DND-41 (cell line): ENCODE results near the gene AGAP1.

Source experiments
- ATAC-seq: fragments of 200-7000 bp; cut with Tn5 transposase; 3 replicates; pipeline ENCODE4 v1.9.1; 2021; ENCODE audit warnings: low read depth; ENCODE audit not compliant: insufficient read depth
- DNase-seq: peaks from one replicate; pipeline ENCODE4 v3.0.0-alpha.2; 2020
- H2AFZ ChIP-seq: 2 replicates; pipeline ENCODE4 v1.6.0; 2012; ENCODE audit warnings: low read depth, low read length
- H3K27ac ChIP-seq: 2 replicates; pipeline ENCODE4 v1.5.1; 2012; ENCODE audit warnings: low read length, inconsistent platforms
- H3K27me3 ChIP-seq: fragments of 200-600 bp; sonication (generic); 2 replicates; pipeline ENCODE4 v1.6.0; 2012; ENCODE audit warnings: low read length, mild to moderate bottlenecking, inconsistent platforms; ENCODE audit not compliant: insufficient read depth, poor library complexity
- H3K36me3 ChIP-seq: 2 replicates; pipeline ENCODE4 v1.5.1; 2012; ENCODE audit warnings: low read length, inconsistent platforms; ENCODE audit not compliant: insufficient read depth
- H3K4me1 ChIP-seq: 2 replicates; pipeline ENCODE4 v1.5.1; 2012; ENCODE audit warnings: mild to moderate bottlenecking, low read length; ENCODE audit not compliant: insufficient read depth
- H3K4me2 ChIP-seq: 2 replicates; pipeline ENCODE4 v1.6.0; 2012; ENCODE audit warnings: mild to moderate bottlenecking, moderate library complexity, low read length, inconsistent platforms; ENCODE audit not compliant: insufficient read depth
- H3K4me3 ChIP-seq, 2 experiments: fragments of 200-600 bp in 1 of 2; shearing (Covaris generic) in 1 of 2; 2 replicates each; pipeline ENCODE4 v1.5.1; 2012 to 2016; ENCODE audit warnings: inconsistent platforms in 2 of 2, low read length in 2 of 2, mild to moderate bottlenecking in 2 of 2, low read depth in 1 of 2, moderate library complexity in 1 of 2
- H3K79me2 ChIP-seq: 2 replicates; pipeline ENCODE4 v1.6.0; 2012; ENCODE audit warnings: low read length, inconsistent platforms; ENCODE audit not compliant: insufficient read depth
- H3K9ac ChIP-seq: 2 replicates; pipeline ENCODE4 v1.6.0; 2012; ENCODE audit warnings: low read depth, mild to moderate bottlenecking, inconsistent platforms, low read length, moderate library complexity
- H3K9me3 ChIP-seq: 2 replicates; pipeline ENCODE4 v1.5.1; 2012; ENCODE audit warnings: low read length, moderate library complexity, mild to moderate bottlenecking, inconsistent platforms; ENCODE audit not compliant: insufficient read depth, severe bottlenecking
- H4K20me1 ChIP-seq: 2 replicates; pipeline ENCODE4 v1.6.0; 2012; ENCODE audit warnings: low read length; ENCODE audit not compliant: insufficient read depth
- EZH2 ChIP-seq: IDR thresholded peaks from 3 replicates; pipeline ENCODE4 v1.6.1; 2012; ENCODE audit warnings: borderline replicate concordance, low read depth, mild to moderate bottlenecking, moderate library complexity, low read length, inconsistent platforms; ENCODE audit not compliant: severe bottlenecking
- TF ChIP-seq, protein P1 (sequence below): IDR thresholded peaks from 2 replicates; pipeline ENCODE4 v1.5.1; 2012; ENCODE audit warnings: borderline replicate concordance, low read length, moderate library complexity, mild to moderate bottlenecking; ENCODE audit not compliant: poor library complexity, severe bottlenecking; ENCODE audit errors: extremely low read depth

The AGAP1 gene

DNA sequence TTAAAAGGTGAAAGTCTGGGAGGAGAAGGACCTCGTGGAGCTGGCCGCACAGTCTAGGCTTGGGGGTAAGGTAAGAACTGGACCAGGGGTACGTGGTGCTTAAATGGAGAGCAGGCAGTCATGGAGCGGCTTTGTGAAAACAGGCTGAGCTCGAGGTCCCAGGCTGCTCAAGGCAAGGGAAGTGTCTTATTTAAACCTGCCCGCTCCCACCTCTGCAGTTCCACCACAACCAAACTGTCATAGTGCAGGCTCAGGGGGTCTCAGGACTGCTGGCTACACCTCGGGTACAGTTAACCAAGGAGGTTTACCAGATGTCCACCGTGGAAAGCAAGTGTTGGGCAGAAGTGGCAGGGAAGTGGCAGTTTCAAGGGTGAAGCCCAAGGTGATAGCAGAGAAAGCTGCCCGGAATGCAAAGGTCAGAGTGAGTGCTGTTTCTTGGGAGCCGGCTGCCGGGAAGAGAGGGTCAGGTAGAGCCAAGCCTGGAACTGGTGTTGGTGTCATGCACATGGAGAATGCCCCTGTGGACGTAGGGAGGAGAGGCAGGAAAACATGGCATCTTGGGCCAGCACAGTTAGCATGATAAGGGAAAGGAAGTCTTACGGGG is 471.0 kb downstream of the AGAP1 start:
- Histone ChIP-seq H3K9ac (no peak overlapping the region), H3K4me1 (no peaks in the 10 kb centered on the region), H3K27ac (no peak overlapping the region), H3K36me3 (peaks cover 8% of the 10 kb centered on the region), H3K9me3 (no peaks in the 10 kb centered on the region), H4K20me1 (peaks cover 12% of the 10 kb centered on the region), H3K79me2 (no peaks in the 10 kb centered on the region), H2AFZ (no peak overlapping the region), H3K4me2 (no peak overlapping the region), H3K27me3 (no peaks in the 10 kb centered on the region), H3K4me3 (no peak overlapping the region)
- no peak for ATAC-seq
- TF ChIP-seq, protein P1, sequence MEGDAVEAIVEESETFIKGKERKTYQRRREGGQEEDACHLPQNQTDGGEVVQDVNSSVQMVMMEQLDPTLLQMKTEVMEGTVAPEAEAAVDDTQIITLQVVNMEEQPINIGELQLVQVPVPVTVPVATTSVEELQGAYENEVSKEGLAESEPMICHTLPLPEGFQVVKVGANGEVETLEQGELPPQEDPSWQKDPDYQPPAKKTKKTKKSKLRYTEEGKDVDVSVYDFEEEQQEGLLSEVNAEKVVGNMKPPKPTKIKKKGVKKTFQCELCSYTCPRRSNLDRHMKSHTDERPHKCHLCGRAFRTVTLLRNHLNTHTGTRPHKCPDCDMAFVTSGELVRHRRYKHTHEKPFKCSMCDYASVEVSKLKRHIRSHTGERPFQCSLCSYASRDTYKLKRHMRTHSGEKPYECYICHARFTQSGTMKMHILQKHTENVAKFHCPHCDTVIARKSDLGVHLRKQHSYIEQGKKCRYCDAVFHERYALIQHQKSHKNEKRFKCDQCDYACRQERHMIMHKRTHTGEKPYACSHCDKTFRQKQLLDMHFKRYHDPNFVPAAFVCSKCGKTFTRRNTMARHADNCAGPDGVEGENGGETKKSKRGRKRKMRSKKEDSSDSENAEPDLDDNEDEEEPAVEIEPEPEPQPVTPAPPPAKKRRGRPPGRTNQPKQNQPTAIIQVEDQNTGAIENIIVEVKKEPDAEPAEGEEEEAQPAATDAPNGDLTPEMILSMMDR: no peak
- no peak for TF ChIP-seq EZH2
- DNase-seq: no peak

DNA sequence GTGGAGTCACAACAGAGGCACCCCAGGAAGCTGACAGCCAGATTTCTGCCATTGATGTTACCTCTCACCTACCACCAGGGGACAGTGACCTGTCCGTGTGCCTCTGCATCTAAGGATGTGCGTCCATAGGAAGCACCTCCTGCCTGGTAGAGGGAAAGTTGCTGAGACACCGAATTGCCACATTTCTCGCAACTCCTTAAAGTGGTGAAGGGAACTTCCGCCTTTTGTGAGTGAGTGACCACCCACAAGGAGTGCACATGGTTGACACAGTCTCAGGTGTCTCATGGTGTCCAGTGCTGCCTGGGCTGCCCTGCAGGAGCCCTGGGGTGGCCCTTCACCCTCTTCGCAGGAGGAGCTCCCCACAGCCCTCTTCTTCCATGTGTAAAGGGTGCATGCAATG is 472.6 kb downstream of the AGAP1 start:
- no peak overlapping the region for H3K27ac ChIP-seq
- ATAC-seq: no peak
- TF ChIP-seq EZH2: no peak
- TF ChIP-seq, protein P1: peak; percentile 18
- no peak overlapping the region for H3K9ac ChIP-seq
- DNase-seq: no peak
- no peaks in the 10 kb centered on the region for H3K9me3 ChIP-seq
- no peak overlapping the region for H3K4me2 ChIP-seq
- H3K79me2 ChIP-seq: no peaks in the 10 kb centered on the region
- no peak overlapping the region for H2AFZ ChIP-seq
- no peaks in the 10 kb centered on the region for H3K4me1 ChIP-seq
- H3K4me3 ChIP-seq: no peak overlapping the region
- no peaks in the 10 kb centered on the region for H3K27me3 ChIP-seq
- H3K36me3 ChIP-seq: peaks cover 8% of the 10 kb centered on the region
- H4K20me1 ChIP-seq: peaks cover 12% of the 10 kb centered on the region; the same call in 1 of the 2 replicates

DNA sequence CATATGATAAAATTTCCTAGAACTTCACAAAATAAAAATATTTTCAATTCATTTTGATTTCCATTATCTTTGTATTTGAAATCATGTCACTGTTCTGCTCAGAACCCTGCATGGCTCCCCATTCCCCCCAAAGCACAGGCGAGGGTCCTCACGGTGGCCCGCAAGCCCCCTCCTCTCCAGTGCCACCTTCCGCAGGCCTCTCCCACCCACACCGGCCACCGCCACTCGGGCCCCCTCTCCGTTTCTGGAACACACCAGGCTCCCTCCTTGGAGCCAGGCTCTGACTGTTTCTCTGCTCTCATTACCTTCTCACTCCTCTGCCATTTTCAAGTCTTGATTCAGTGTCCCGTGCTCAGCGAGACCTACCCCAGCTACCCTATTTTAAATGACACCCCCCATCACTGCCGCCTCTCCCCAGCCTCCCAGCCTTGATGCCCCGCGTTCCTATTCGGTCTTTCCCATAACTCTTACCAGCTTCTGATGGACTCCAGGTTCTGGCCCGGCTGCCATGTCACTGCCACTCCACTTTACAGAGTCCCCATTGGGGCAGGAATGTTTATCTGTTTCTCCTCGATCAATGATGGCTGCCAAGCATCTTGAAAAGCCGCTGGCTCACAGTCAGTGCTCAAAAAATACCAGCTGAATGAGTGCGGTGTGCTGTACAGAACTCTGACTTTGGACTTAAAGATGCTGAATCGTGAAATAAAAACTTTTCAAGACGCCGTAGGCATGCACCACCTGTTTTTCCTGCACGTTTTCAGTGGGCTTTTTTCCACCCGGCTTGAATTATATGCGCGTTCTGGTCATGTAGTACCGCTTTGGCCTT is 473.3 kb downstream of the AGAP1 start:
- no peaks in the 10 kb centered on the region for H3K79me2 ChIP-seq
- no peak for DNase-seq
- no peak overlapping the region for H3K4me2 ChIP-seq
- H3K4me1 ChIP-seq: no peaks in the 10 kb centered on the region
- TF ChIP-seq EZH2: no peak
- TF ChIP-seq, protein P1: no peak
- peaks cover 8% of the 10 kb centered on the region for H3K36me3 ChIP-seq
- no peak overlapping the region for H3K4me3 ChIP-seq
- no peak overlapping the region for H2AFZ ChIP-seq
- H3K9me3 ChIP-seq: no peaks in the 10 kb centered on the region
- no peak overlapping the region for H3K27ac ChIP-seq
- no peaks in the 10 kb centered on the region for H3K27me3 ChIP-seq
- H4K20me1 ChIP-seq: peaks cover 8% of the 10 kb centered on the region; the same call in 1 of the 2 replicates
- no peak overlapping the region for H3K9ac ChIP-seq
- ATAC-seq: no peak
